ENCODE data around the gene SMC6. TPM values are rescaled to one million over a fixed set of nuclear protein-coding genes. Genes with fewer than 3 reads are reported as not detected.

The SMC6 gene
- polyA plus RNA-seq, 1 donor from 2014 or later, result 20.1 TPM

DNA sequence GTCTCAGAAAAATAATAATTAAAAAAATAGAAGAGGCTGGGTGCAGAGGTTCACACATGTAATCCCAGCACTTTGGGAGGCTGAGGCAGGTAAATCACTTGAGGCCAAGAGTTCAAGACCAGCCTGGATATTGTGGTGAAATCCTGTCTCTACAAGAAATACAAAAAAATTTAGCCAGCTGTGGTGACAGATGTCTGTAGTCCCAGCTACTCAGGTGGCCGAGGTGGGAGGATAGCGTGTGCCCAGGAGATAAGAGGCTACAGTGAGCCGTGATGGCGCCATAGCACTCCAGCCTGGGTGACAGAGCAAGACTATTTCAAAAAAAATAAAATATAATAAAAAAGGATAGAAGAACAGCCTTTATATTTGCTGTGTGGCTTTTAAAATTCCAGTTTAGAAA lies 35.9 kb downstream of the SMC6 start:
- no peak overlapping the region for H3K27ac ChIP-seq (ENCODE audit: low read length)
- H2AFZ ChIP-seq (ENCODE audit: low read depth, low read length), result no peak overlapping the region
- H3K9me2 ChIP-seq (ENCODE audit: insufficient read depth, low read length), result no peaks in the 10 kb centered on the region
- H3K27me3 ChIP-seq (ENCODE audit: insufficient read depth, low read depth, low read length), result no peaks in the 10 kb centered on the region
- H3K36me3 ChIP-seq (ENCODE audit: insufficient read depth, low read length), result peaks cover 9% of the 10 kb centered on the region
- H3K9ac ChIP-seq (ENCODE audit: low read length), result no peak overlapping the region
- no peaks in the 10 kb centered on the region for H3K9me3 ChIP-seq (ENCODE audit: low read length)
- TF ChIP-seq MXI1 (conservative IDR thresholded peaks at IDR 0.05; ENCODE audit: poor library complexity, severe bottlenecking) (no peak), REST (IDR thresholded peaks at IDR 0.05; ENCODE audit: borderline replicate concordance) (no peak), POLR2AphosphoS5 (IDR thresholded peaks at IDR 0.05) (no peak), EP300 (conservative IDR thresholded peaks at IDR 0.05; ENCODE audit: poor library complexity, severe bottlenecking) (no peak), SMC3 (conservative IDR thresholded peaks at IDR 0.05; ENCODE audit: poor library complexity) (no peak), CTCF (IDR thresholded peaks at IDR 0.05; ENCODE audit: poor library complexity, severe bottlenecking) (no peak), RAD21 (conservative IDR thresholded peaks at IDR 0.05) (no peak), EZH2 (IDR thresholded peaks at IDR 0.05; ENCODE audit: borderline replicate concordance, insufficient read depth, low read length, poor library complexity, severe bottlenecking) (no peak), TAF1 (IDR thresholded peaks at IDR 0.05; ENCODE audit: low read depth) (no peak)
- no peaks in the 10 kb centered on the region for H3F3A ChIP-seq (ENCODE audit: insufficient read depth, low read length, poor library complexity, severe bottlenecking)
- no peak overlapping the region for H3K4me2 ChIP-seq (ENCODE audit: low read length)
- H4K20me1 ChIP-seq (ENCODE audit: insufficient read depth), result no peaks in the 10 kb centered on the region
- no peaks in the 10 kb centered on the region for H3K79me2 ChIP-seq (replicated peaks; ENCODE audit: insufficient read depth, low read length)
- H3K4me3 ChIP-seq (ENCODE audit: low read length), result no peak overlapping the region

DNA sequence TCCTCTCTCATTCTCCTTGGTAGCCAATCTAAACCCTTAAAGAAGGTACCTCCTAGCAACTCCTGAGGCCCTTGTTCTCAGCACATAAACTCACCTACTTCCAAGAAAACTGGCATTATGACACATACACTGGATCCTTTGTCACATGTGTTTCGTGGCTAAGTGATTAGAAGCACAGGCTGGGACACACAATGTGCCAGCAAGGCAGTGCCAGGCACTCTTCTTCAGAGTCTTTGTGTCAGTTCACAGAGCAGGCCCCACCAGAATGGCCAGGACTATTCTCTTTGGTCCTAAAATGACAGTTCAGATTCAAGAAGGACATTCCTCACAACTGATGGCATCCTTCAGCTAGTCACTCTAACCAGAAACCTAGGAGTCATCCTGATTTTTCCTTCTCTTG lies 40.3 kb downstream of the SMC6 start:
- Histone ChIP-seq H3K9me2 (ENCODE audit: insufficient read depth, low read length) (no peaks in the 10 kb centered on the region), H2AFZ (ENCODE audit: low read depth, low read length) (no peak overlapping the region), H3K9ac (ENCODE audit: low read length) (no peak overlapping the region), H3K27ac (ENCODE audit: low read length) (no peak overlapping the region), H3K79me2 (replicated peaks; ENCODE audit: insufficient read depth, low read length) (no peaks in the 10 kb centered on the region), H4K20me1 (ENCODE audit: insufficient read depth) (no peaks in the 10 kb centered on the region), H3K9me3 (ENCODE audit: low read length) (no peaks in the 10 kb centered on the region), H3K36me3 (ENCODE audit: insufficient read depth, low read length) (peaks cover 3% of the 10 kb centered on the region), H3K4me2 (ENCODE audit: low read length) (no peak overlapping the region), H3K4me3 (ENCODE audit: low read length) (no peak overlapping the region), H3K27me3 (ENCODE audit: insufficient read depth, low read depth, low read length) (no peaks in the 10 kb centered on the region), H3F3A (ENCODE audit: insufficient read depth, low read length, poor library complexity, severe bottlenecking) (no peaks in the 10 kb centered on the region)
- TF ChIP-seq RAD21 (conservative IDR thresholded peaks at IDR 0.05) (no peak), POLR2AphosphoS5 (IDR thresholded peaks at IDR 0.05) (no peak), CTCF (IDR thresholded peaks at IDR 0.05; ENCODE audit: poor library complexity, severe bottlenecking) (no peak), EZH2 (IDR thresholded peaks at IDR 0.05; ENCODE audit: borderline replicate concordance, insufficient read depth, low read length, poor library complexity, severe bottlenecking) (no peak), SMC3 (conservative IDR thresholded peaks at IDR 0.05; ENCODE audit: poor library complexity) (no peak), MXI1 (conservative IDR thresholded peaks at IDR 0.05; ENCODE audit: poor library complexity, severe bottlenecking) (no peak), EP300 (conservative IDR thresholded peaks at IDR 0.05; ENCODE audit: poor library complexity, severe bottlenecking) (no peak), REST (IDR thresholded peaks at IDR 0.05; ENCODE audit: borderline replicate concordance) (no peak), TAF1 (IDR thresholded peaks at IDR 0.05; ENCODE audit: low read depth) (no peak)

Measured in neural cell (in vitro differentiated cells).